HG02970 (cell line): ENCODE data around the gene ABCA7.
"Not testable (repeated sequence)": the region's sequence is repeated elsewhere in the genome, so short reads cannot be mapped to it uniquely, and the experiment has no call there.

Source experiments
- ATAC-seq: cut with Tn5 transposase; IDR thresholded peaks from one replicate; pipeline ENCODE4 v1.9.1; 2021; ENCODE audit warnings: mild to moderate bottlenecking, moderate library complexity, moderate number of reproducible peaks; ENCODE audit not compliant: unreplicated experiment, low FRiP score

Gene ABCA7

GRCh38 chr19:1111641-1112267 lies 71.8 kb downstream of the ABCA7 start:
- no peak for ATAC-seq

DNA sequence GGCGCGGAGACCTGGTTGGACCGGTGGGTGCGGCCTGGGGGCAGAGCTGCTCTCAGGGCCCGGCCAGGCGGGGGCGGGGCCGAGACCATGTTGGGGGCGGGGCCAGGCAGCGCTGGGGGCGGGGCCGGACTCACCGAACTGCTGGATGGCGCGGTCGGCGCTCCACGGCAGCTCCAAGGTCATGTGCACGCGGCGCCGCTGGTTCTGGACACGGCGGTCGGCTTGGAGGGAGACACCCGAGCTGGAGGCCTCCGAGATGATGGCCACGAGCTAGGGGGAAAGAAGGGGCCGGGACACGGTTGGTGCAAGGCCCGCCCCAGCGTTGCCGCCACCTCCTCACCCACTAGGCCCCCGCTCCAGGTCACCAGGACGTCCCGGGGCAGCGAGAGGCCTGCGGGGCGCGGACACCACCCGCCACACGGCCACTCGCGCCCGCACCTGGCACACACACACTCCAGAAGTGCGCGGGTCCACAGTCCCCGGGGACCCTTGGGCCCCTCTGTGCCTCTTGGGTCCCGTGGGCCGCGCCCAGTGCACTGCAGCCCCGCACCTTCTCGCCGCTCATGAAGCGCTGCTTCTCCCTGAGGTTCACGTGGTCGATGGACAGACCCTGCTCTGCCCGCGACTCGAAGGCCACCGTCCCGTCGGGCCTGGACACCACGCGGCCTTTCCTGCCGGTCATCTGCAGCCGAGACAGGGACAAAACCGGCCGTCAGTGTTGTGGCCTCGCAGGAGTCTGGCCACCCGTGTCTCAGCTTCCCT lies 72.5 kb downstream of the ABCA7 start:
- ATAC-seq, result no peak

DNA sequence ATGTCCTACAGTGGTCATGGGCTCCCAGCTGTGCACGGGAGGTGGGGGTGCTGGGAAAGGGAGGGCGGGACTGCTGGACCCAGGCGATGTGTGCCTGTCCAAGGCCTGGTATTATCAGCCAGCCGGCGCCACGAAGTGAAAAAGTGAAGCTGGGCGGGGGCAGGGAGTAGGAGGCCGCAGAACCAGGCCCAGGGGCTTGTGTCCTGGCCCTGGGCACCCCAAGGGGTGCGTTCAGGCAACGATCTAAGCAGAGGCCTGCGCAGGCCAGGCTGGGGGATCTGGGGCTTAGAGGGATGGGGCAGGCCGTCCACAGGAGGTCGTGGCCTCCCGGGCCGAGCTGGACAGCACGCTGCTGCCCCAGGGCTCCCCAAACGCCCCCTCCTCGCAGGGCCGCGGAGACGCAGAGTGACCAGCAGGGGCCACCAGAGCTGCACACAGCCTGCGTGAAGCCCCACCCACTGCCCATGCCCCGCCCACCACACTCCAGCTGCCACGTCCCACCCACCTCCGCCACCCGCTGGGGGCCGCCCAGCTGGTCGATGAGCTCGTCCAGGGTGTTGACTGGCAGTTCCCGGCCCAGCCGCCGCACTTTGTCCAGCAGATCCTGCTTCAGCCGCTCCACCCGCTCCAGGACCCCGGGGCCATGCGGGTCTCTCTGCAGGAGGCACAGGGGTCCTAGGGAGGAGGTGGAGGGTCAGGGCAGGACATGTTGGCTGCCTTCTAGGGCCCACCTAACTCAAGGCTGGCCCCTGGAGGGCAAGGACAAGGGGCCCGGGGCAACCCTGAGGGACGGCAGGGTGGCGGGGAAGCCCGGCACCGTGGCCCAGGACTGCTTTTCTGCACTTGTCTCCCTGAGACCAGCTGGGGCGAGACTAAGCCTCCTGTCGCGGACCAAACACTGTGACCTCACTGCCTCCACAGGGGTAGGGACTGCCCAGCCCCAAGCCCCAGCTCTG lies 73.4 kb downstream of the ABCA7 start:
- no peak for ATAC-seq

- no peak for ATAC-seq
Measured at GRCh38 chr19:1113986-1114483, 74.1 kb downstream of the ABCA7 start.

GRCh38 chr19:1114728-1115127 lies 74.8 kb downstream of the ABCA7 start:
- not testable (repeated sequence) for ATAC-seq
